Stimulated activated CD8-positive, alpha-beta memory T cell treated with anti-CD3 and anti-CD28 coated beads, Interleukin-7, amount 100 ng/mL, for 24 hours (primary cell): Measurements from ENCODE around the gene SGK2.
A peak's percentile ranks its signal among the peaks of the same experiment; 100 is the strongest.

Source experiments
- DNase-seq: peaks from one replicate; pipeline ENCODE4 v3.0.0-alpha.2; 2020; ENCODE audit warnings: low read depth

SGK2 gene

DNA sequence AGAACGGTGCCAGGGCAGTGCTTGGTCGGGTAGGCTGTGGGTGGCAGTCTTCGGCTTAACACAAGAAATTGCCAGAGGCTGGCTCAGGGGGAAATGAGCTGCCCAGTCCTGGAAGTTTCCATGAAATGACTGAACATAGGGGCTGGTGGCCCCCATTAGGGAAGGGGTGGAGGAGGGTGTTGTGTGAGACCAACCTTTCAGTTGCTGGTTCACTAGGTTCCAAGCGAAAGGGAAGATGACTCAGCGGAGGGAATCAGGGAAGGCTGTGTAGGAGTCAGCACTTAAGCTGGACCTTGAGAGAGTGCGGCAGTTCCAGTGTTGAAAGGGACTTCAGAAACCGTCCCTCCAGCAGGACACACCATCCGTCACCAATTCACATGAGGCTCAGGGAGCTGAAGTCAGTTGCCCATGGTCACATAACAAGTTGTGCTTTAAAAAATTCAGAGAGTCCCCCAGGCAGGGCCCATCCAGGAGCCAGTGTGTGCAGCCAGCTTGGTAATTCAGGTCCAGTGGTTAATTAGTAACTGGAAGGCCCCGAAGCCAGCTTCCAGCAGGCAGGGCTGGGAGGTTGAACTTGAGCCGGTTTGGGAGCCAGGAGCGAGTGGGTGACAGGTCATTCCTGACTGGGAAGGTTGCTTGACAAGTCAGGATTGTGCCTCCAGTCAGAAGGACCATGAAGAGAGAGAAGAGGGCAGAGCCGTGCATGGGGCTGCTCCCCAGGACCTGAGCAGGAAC lies at the start of gene SGK2:
Gene SGK2 (plus strand): TSS at position 616 of the 735 bp plus-strand sequence. CDS start 7,469 bp downstream, outside the sequence.
- no peak for DNase-seq

DNA sequence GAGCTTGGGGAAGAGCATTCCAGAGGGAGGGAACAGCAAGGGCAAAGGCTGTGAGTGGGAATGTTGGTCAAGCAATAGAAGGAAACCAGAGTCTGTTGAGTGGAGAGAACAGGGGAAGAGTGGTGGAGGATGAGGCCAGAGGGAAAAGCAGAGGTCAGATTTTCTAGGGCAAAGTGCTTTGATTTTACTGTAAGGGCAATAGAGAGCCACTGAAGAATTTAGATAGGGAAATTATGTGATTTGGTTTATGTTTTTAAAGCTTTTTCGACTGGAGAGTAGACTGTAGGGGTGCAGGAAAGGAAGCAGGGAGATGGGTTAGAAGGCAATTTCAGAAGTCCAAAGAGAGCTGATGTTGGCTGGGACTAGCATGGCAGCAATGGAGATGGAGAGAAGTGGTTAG lies 46.9 kb upstream of the SGK2 start:
- no peak for DNase-seq

DNA sequence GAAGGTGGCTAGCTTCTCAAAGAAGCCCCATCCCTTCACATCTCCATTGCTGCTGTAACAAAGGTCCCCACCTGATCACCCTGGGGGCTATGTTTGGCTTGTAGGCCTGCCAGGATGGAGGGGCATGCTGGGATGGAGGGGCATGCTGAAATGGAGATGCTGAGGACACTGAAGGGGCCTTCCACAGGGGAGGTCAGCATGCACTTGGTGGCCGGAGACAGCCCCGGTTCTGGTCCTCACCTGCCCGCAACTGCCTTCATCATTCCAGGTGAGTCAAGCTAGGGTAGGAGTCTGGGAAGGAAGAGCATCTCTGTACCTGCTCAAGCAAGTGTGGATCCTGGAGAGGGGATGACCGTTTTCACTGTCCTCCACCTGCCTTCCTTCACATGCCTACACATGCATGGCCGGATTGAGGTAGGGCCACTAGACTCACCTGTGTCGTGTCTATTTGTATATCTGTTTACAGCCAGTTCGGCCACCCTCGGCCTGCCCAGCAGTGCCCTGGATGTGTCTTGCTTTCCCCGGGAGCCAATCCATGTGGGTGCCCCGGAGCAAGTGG lies 45.4 kb upstream of the SGK2 start:
- no peak for DNase-seq

DNA sequence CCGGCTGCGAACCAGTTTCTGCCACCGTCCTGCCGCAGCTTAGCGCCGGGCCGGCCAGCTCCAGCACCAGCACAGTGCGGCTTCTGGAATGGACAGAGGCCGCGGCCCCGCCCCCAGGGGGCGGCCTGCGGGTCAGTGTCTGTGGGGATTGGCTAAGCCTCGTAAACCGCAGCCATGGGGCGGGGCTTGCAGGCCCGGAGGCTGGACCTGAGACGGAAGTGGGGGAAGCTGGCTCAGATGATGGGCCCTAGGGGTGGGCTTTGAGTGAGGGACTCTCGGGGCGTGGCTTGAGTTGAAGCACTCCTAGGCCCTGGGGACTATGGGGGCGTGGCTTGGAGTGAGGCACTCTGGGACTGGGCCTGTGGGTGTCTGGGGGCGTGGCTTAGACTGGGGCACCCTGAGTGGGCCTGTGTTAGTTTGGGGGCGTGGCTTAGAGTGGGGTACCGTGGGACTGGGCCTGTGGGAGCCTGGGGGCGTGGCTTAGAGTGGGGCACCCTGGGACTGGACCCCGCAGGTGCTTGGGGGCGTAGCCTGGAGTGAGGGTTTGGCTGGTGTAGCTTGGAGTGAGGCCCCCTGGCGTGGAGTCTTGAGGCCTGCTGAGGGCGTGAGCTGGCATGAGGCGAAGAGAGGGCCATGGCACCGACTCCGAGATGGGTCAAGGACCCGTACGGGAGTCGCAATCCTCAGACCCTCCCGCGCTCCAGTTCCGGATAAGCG lies 44.7 kb upstream of the SGK2 start:
- DNase-seq: peak; percentile 69

DNA sequence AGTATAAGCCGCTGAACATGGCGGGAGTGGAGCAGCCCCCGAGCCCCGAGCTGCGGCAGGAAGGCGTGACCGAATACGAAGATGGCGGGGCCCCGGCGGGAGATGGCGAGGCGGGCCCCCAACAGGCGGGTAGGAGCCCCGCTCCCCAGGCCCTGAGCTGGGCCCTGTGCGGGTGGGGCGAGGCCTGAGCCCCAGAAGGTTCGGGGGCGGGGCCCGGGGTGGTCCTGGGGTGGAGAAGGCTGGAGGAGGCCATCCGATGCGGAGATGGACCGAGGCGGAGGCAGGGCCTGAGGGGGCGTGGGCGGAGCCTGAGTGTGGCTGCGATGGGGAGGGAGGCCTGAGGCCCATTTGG lies 44.2 kb upstream of the SGK2 start:
- DNase-seq: no peak

DNA sequence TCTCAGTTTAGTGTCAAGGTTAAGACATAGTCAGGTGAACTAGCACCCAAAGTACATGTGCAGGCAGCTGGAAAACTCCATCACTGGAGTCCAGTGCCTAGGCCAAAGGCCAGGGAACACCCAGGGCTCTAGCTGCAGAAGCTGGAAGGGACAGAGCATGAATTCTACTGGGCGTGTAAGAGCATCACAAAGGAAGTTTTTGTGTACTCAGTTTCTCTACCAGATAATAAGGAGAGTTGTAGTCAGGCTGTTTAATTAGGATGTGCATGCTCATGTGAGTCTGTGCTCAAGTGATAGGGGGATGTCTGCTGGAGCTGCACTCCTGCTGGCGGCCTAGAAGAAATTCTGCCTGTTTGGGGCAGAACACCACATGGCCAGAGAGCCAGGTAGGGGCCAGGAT lies 43.2 kb upstream of the SGK2 start:
- no peak for DNase-seq

DNA sequence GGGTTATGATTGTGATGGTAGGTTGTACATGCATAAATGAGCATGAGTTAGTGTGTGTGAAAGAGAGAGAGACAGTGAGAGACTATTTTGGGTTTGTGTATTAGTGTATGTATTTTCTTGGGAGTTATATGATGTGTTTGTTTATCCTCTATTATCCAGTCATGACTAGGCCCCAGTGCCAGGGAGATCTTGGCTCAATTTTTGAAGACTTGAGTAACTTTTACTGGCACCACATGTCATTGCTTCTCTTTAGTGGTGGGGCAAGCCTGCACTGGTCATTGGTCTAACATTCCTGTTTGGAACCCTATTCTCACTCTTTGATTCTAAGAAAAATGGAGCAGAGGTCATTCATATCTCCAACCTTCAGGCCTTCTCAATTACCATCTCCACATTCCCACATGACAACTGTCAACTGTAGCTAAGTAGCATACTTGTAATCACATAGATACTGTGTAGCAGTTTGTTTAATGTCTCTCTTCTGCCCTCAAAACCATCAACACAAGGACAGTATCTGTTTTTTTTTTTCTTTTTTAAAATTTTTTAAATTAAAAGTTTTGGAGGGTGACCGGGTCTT lies 42.5 kb upstream of the SGK2 start:
- no peak for DNase-seq

DNA sequence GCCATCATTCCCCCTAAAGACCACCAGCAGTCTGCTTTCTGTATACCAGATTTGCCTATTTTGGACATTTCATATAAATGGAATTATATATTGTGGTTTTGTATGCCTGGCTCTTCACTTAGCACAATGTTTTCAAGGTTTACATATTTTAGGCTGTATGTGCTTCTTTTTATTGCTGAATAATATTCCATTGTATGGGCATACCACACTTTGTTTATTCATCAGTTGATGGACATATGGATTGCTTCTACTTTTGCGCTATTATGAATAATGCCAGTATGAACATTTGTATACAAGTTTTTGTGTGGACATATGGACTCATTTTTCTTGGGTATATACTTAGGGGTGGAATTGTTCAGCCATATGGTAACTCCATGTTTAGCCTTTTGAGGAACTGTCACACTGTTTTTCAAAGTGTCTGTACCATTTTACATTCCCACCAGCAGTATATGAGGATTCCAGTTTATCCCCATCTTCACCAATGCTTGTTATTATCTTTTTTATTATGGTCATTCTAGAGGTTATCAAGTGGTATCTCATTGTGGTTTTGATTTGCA lies 38.7 kb upstream of the SGK2 start:
- DNase-seq: no peak

DNA sequence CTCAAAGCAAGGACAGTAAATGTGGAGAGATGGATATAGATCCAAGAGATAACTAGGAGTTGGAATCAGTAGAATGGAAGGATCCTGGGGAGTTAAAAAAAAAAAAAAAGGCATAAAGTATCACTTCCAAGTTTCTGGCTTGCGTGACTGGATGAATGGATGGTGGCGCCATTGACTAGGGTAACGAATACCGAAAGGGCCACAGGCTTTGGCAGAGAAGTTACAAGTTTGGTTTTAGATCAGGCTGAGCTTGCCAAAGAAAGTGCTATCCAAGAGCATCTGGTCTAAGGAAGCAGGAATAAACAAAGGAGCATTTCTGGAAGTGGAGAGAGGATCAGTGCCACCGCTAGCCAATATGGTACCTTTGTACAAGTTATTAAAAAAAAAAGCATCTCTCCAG lies 33.8 kb upstream of the SGK2 start:
- no peak for DNase-seq

DNA sequence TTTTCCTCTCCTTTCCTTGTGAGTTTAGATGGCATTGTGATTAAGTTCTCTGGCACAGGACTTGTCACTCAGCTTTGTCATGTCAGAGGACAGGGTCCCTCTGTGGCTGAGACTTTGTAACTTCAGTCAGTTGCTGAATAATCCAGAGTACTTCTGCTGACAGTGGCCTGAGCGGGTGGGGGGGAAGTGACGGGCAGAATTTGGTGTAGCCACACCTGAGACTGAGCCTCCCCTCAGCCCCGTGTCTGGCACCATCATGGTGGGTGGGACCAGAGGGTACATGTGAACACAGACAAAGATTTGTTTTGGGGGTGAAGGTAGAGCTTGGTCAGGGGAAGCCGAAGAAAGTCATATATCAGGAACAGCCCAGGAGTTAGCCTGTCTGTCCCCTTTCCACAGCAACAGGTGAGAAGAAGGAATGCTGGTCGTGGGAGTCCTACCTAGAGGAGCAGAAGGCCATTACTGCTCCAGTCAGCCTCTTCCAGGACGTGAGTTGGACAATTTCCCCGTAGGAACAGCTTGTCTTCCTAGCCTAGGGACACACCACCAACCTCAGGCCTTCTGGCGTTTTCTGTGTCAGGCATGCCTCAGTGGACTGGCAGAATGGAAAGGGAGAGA lies 30.5 kb upstream of the SGK2 start:
- DNase-seq: no peak

DNA sequence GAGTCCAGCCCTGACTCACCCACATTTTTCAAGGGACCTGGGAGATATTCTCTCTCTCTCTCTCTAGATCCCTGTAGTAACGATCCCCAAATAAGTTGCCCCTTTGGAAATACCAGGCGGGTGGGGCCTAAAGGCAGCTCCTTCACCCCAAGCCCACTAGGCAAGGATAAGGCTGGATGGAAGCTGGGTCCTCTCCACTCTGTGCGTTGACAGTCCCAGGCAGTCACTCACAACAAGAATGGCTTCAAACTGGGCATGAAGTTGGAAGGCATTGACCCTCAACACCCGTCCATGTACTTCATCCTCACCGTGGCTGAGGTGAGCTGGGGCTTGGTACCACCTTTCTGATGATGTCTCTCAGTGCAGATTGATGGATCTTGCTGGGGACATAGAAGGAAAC lies 29.8 kb upstream of the SGK2 start:
- no peak for DNase-seq

DNA sequence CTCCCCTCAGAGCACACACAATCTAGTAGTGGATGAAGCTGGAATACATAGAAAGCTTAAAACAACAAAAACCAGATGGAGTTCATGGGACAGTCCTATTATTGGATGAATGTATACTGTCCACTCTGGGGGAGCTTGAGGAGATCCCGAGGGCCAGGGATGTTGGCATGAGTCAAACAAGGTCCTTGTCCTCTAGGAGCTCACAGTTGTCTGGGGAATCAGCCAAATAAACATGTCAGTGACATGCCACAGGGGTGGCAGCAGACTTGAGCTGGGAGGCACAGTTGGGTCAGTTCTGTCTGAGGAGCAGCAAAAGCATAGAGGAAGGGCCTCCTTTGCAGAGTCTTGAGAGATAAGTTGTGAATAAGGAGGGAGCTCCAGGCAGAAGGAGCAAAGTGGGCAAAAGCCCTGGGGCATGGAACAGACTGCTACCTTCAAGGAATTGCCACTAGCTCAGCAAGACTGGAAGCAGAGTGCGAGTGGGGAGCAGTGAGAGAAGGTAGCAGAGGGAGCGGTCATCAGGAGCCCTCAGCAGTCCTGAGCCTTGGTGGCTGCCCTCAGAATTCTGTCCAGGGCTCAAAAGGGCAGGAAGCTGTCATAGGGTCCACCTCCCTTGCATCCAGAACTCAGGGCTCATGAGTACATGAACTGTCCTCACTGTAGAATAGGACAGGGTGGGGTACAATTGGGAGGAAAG lies 29.2 kb upstream of the SGK2 start:
- no peak for DNase-seq

DNA sequence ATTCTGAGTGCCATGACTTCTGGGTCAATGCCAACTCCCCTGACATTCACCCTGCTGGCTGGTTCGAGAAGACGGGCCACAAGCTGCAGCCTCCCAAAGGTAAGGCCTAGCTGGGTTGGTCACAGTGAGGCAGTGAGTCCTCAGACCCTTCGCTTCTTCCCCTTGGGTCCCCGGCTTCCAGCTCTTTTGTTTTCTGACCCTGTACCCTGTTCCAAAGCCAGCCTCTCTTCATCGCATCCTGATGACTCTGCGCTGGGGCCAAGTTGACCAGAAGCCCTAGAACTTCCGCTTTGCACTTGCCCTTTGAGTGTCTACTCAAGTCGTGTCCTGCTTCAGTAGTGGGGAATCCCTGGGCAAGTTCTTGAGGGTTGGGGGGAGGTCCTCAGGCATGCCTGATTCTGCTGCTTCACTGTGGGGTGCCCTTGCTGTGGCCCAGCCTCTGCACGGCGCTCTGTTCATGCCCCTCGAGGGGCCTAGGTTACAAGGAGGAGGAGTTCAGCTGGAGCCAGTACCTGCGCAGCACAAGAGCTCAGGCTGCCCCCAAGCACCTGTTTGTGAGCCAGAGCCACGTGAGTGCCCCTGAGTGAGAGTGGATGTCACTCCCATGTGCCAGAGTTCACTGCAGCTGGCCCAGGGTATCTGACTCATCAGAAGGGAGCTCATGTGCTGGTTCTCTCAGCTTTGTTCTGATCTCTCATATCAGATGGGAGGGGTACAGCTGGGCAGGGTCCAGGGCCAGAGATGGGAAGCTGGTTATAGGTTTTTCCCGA lies 28.3 kb upstream of the SGK2 start:
- no peak for DNase-seq

DNA sequence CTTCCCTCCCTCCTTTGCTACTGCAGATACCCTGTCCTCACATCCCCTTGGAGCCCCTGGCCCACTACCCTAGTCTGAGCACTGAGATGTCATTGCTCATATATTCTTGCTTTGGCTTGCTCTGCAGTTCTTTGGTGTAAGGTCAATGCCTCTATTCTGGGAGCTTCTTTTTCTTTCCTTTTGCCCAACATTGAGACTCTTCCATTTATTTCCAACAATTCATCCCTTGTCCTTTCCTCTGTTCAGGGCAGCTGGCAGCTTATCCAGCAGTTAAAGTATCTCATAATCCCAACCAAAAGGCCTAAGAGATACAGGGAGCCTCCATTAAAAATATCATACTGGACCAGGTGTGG lies 27.8 kb upstream of the SGK2 start:
- no peak for DNase-seq

DNA sequence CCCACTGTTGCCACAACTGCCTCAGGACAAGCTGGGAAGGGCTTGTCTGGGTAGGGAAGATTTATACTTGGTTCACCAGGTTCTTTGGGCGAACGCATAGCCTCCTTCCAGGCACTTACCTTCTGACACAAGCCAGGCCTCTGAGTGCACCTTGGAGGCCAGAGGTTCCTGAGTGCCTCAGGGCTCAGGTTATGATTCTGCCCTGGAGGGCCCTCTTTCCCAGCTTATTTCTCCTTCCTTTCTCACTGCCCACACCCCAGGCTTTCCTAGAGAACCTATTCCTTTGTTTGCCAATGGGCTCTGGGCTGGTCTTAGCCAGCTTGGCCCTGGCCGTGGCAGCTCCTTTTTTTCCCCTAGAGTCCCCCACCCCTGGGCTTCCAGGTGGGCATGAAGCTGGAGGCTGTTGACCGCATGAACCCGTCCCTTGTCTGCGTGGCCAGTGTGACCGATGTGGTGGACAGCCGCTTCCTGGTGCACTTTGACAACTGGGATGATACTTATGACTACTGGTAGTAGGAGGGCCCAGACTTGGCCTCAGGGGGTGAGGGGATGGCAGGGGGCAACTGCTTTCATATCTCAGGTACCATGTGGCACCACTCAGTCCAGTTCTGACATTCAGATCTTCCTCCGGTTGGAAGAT lies 26.3 kb upstream of the SGK2 start:
- no peak for DNase-seq

DNA sequence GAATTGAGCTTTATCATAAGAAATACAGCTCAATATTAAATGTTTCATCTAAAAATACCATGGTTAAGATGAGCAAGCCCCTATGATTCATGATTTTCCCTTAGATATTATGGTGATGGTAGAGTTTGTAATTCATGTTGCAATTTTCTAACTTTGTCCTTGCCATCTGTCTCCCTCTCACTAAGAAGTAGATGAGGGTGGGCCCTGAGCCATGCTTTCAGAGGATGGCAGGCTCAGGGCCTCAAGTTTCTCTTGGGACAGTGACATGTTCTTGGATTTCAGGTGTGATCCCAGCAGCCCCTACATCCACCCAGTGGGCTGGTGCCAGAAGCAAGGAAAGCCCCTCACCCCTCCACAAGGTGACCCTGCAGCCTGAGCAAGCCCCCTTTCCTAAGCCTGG lies 25.8 kb upstream of the SGK2 start:
- DNase-seq: no peak

DNA sequence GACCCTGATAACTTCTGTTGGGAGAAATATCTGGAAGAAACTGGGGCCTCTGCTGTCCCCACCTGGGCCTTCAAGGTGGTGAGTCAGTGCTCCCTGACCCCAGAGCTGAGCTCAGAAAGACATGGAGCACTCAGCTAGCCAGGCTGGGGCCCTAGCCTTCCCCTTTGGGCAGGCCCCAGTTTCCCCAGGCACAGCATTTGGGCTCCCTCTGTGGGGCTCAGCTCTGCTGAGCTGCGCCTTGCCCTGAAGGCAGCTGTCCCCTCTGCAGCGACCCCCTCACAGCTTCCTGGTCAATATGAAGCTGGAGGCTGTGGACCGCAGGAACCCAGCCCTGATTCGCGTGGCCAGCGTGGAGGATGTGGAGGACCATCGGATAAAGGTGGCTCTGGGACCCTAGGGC lies 24.8 kb upstream of the SGK2 start:
- no peak for DNase-seq

DNA sequence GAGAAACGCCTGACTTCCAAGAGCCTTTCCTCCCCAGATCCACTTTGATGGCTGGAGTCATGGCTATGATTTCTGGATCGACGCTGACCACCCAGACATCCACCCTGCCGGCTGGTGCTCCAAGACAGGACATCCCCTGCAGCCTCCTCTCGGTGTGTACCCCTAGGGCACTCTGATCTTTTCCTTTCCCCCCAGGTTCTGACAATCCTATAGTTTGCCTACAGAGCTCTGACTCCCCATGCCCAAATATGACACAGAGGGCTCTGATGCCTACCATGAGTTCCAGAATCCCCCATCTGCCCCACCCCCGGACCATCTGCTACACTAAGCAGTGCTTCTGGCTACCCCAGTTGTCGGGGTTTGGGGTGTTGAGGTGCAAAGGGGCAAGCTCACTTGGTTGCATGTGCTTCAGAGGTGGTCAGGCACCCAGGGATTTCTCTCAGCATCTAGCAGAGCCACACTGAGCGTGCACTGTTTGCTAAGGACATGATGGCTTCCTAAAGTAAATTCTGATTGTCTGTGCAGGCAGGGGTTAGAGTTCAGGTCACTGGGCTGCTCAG lies 24.0 kb upstream of the SGK2 start:
- DNase-seq: no peak

DNA sequence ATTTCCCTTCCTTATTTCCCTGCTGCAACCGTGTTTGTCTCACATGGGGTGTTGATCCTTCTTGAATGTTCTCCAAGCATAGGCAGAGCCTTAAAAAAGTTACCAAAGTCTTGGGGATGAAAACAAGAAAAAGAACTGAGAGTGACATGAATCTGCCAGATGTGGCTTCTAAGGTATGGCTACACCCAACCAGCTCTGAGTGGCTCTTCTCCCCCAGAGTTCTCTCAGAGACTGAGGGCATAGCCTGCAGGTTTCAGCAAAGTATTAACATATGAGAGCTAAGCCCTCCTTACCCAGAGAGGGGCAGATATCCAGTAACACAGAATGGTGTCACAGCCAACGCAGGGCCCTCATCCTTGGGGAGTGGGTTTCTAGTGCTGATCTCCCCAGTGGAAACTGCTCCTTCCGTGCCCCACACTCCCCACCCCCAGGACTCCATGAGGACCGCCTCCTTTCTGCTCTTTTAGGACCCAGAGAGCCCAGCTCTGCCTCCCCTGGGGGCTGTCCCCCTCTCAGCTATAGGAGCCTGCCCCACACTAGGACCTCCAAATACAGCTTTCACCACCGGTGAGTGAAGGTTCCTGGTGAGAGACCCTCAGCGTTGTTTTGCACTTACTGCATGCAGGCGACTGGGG lies 23.3 kb upstream of the SGK2 start:
- no peak for DNase-seq
